SK-N-SH (cell line): ENCODE measurements around the gene TRIP10. TPM values are rescaled to one million over a fixed set of nuclear protein-coding genes. Genes with fewer than 3 reads are reported as not detected.
A peak's percentile ranks its signal among the peaks of the same experiment; 100 is the strongest.

Source experiments
- CHD2 ChIP-seq: fragments of 150-350 bp; IDR thresholded peaks from 2 replicates; pipeline ENCODE4 v1.6.1; 2018; ENCODE audit warnings: low read length; ENCODE audit not compliant: partially characterized antibody
- CTCF ChIP-seq: fragments of 200-600 bp; sonication (generic); IDR thresholded peaks from 2 replicates; pipeline ENCODE4 v1.6.1; 2017; ENCODE audit warnings: antibody characterized with exemption, mild to moderate bottlenecking, moderate library complexity
- EZH2phosphoT487 ChIP-seq: fragments of 200-600 bp; sonication (generic); IDR thresholded peaks from 2 replicates; pipeline ENCODE4 v1.6.1; 2017; ENCODE audit warnings: low read depth, mixed run types, mild to moderate bottlenecking, antibody characterized with exemption, moderate library complexity, borderline replicate concordance
- FOSL2 ChIP-seq: IDR thresholded peaks from 2 replicates; pipeline ENCODE4 v1.4.0; 2012; ENCODE audit warnings: low read depth, mild to moderate bottlenecking, moderate library complexity, borderline replicate concordance
- FOXM1 ChIP-seq: IDR thresholded peaks from 2 replicates; pipeline ENCODE4 v1.4.0; 2012; ENCODE audit warnings: low read depth, mild to moderate bottlenecking
- IRF3 ChIP-seq: fragments of 150-350 bp; IDR thresholded peaks from 2 replicates; pipeline ENCODE4 v1.6.1; 2016; ENCODE audit warnings: mild to moderate bottlenecking, low read depth, low read length
- RCOR1 ChIP-seq: fragments of 150-350 bp; IDR thresholded peaks from 2 replicates; pipeline ENCODE4 v1.6.1; 2017; ENCODE audit warnings: antibody characterized with exemption, low read length
- REST ChIP-seq: IDR thresholded peaks from 2 replicates; pipeline ENCODE4 v1.6.1; 2012; ENCODE audit warnings: mild to moderate bottlenecking, low read depth, low read length, moderate library complexity
- TAF1 ChIP-seq: IDR thresholded peaks from 2 replicates; pipeline ENCODE4 v1.6.1; 2012; ENCODE audit warnings: low read depth, mild to moderate bottlenecking, low read length, moderate library complexity, borderline replicate concordance
- USF1 ChIP-seq: IDR thresholded peaks from 2 replicates; pipeline ENCODE4 v1.4.0; 2012; ENCODE audit warnings: low read depth, borderline replicate concordance
- ZBTB33 ChIP-seq: IDR thresholded peaks from 2 replicates; pipeline ENCODE4 v1.4.0; 2012; ENCODE audit warnings: low read depth, borderline replicate concordance
- polyA plus RNA-seq, 3 experiments: library from polyadenylated mRNA; depleted of rRNA; stranded (reverse); fragments of >200 nt; gene quantifications; 2 replicates each; pipeline ENCODE4 v1.2.3, GENCODE V29; 2012

Gene TRIP10
- polyA plus RNA-seq, 1 of the 3 experiments (the other 2 are of a cell fraction), result 42.9 TPM

GRCh38 chr19:6737873-6738786 lies 1.4 kb upstream of the TRIP10 start (continued):
- TF ChIP-seq USF1, result no peak
- no peak for TF ChIP-seq ZBTB33
- TF ChIP-seq FOSL2, result no peak
- no peak for TF ChIP-seq EZH2phosphoT487
- TF ChIP-seq REST, result no peak
- no peak for TF ChIP-seq IRF3
- TF ChIP-seq CHD2, result peak; percentile 73
- TF ChIP-seq CTCF, result peak; percentile 65
- no peak for TF ChIP-seq FOXM1
- TF ChIP-seq TAF1, result no peak
- no peak for TF ChIP-seq RCOR1
